Suprapubic skin (tissue), 4 donors: ENCODE data around the gene CCDC158. TPM values are rescaled to one million over a fixed set of nuclear protein-coding genes. Genes with fewer than 3 reads are reported as not detected.

ENCODE experiments used
- DNase-seq, 2 donors: peaks; one replicate each; pipeline ENCODE4 v3.0.0-alpha.2; 2019; ENCODE audit warnings: low spot score in 2 of 2
- H3K27ac ChIP-seq: fragments of 200-600 bp; sonication (generic); one replicate; pipeline ENCODE4 v1.5.1; 2019
- H3K27me3 ChIP-seq: fragments of 200-600 bp; sonication (generic); one replicate; pipeline ENCODE4 v1.5.1; 2019
- H3K36me3 ChIP-seq: fragments of 200-600 bp; sonication (generic); one replicate; pipeline ENCODE4 v1.5.1; 2019
- H3K4me1 ChIP-seq: fragments of 200-600 bp; sonication (generic); one replicate; pipeline ENCODE4 v1.5.1; 2019
- H3K4me3 ChIP-seq: fragments of 200-600 bp; sonication (generic); one replicate; pipeline ENCODE4 v1.5.1; 2019; ENCODE audit warnings: mild to moderate bottlenecking
- H3K9me3 ChIP-seq: fragments of 200-600 bp; sonication (generic); one replicate; pipeline ENCODE4 v1.5.1; 2019
- CTCF ChIP-seq, 2 donors: fragments of 200-600 bp in 1 of 2; fragments of 450-650 bp in 1 of 2; sonication (generic) in 1 of 2; IDR thresholded peaks; one replicate each; pipeline ENCODE4 v1.5.1; 2016 to 2019; ENCODE audit warnings: antibody characterized with exemption in 2 of 2, mild to moderate bottlenecking in 1 of 2, moderate library complexity in 1 of 2
- EP300 ChIP-seq: sonication (generic); formaldehyde crosslinking; IDR thresholded peaks from one replicate; pipeline ENCODE4 v1.6.1; 2017; ENCODE audit warnings: antibody characterized with exemption
- POLR2A ChIP-seq, 2 donors: fragments of 450-650 bp; IDR thresholded peaks; one replicate each; pipeline ENCODE4 v1.6.1; 2017; ENCODE audit warnings: antibody characterized with exemption in 2 of 2, mild to moderate bottlenecking in 2 of 2, moderate library complexity in 2 of 2
- POLR2AphosphoS5 ChIP-seq, 3 donors: sonication (generic); formaldehyde crosslinking; IDR thresholded peaks; one replicate each; pipeline ENCODE4 v1.6.1; 2017; ENCODE audit warnings: antibody characterized with exemption in 3 of 3
- WGBS: methylation state at CpG from one replicate; pipeline ENCODE4 v1.1.5; 2018; 5-methylcytosine and 5-hydroxymethylcytosine counted together
- total RNA-seq, 4 donors: library from RNA; depleted of rRNA; stranded (reverse); fragments of >200 nt; gene quantifications; one replicate each; pipeline ENCODE4 v1.1.0, GENCODE V29; 2016

The CCDC158 gene
- total RNA-seq, 4 donors from 2014 or later: 0.72 TPM; not detected in 3

GRCh38 chr4:76449362-76449767 is 28.4 kb upstream of the CCDC158 start:
- Histone ChIP-seq H3K4me3 (no peak overlapping the region), H3K27ac (no peak overlapping the region), H3K9me3 (no peaks in the 10 kb centered on the region), H3K27me3 (no peaks in the 10 kb centered on the region), H3K36me3 (no peaks in the 10 kb centered on the region), H3K4me1 (peaks cover 3% of the 10 kb centered on the region)
- no peak for DNase-seq
- TF ChIP-seq POLR2AphosphoS5 (IDR thresholded peaks at IDR 0.05) (no peak), EP300 (no peak), POLR2A (IDR thresholded peaks at IDR 0.05) (no peak), CTCF (IDR thresholded peaks at IDR 0.05) (no peak)
- WGBS: 39% methylated on average over 3 of the region's 3 CpGs

GRCh38 chr4:76448211-76448610 is 27.3 kb upstream of the CCDC158 start:
- DNase-seq: no peak
- TF ChIP-seq EP300 (no peak), CTCF (IDR thresholded peaks at IDR 0.05) (no peak), POLR2A (IDR thresholded peaks at IDR 0.05) (no peak), POLR2AphosphoS5 (IDR thresholded peaks at IDR 0.05) (no peak)
- 88% methylated on average over 3 of the region's 3 CpGs for WGBS
- Histone ChIP-seq H3K4me1 (peaks cover 3% of the 10 kb centered on the region), H3K4me3 (no peak overlapping the region), H3K9me3 (no peaks in the 10 kb centered on the region), H3K36me3 (no peaks in the 10 kb centered on the region), H3K27me3 (no peaks in the 10 kb centered on the region), H3K27ac (no peak overlapping the region)

- H3K27ac ChIP-seq: peak overlapping the region; percentile 50
- H3K9me3 ChIP-seq: no peaks in the 10 kb centered on the region
- H3K4me1 ChIP-seq: peaks cover 3% of the 10 kb centered on the region
- H3K36me3 ChIP-seq: no peaks in the 10 kb centered on the region
- no peak for DNase-seq
- H3K27me3 ChIP-seq: no peaks in the 10 kb centered on the region
- 29% methylated on average over 1 of the region's 1 CpG for WGBS
- TF ChIP-seq POLR2AphosphoS5 (IDR thresholded peaks at IDR 0.05) (no peak), POLR2A (IDR thresholded peaks at IDR 0.05) (no peak), CTCF (IDR thresholded peaks at IDR 0.05) (no peak), EP300 (no peak)
- no peak overlapping the region for H3K4me3 ChIP-seq
Measured at GRCh38 chr4:76447393-76447851, 26.5 kb upstream of the CCDC158 start.

GRCh38 chr4:76445911-76446310 is 25.0 kb upstream of the CCDC158 start:
- Histone ChIP-seq H3K9me3 (no peaks in the 10 kb centered on the region), H3K36me3 (no peaks in the 10 kb centered on the region), H3K27ac (no peak overlapping the region), H3K27me3 (no peaks in the 10 kb centered on the region), H3K4me3 (no peak overlapping the region), H3K4me1 (peaks cover 3% of the 10 kb centered on the region)
- TF ChIP-seq EP300 (no peak), POLR2AphosphoS5 (IDR thresholded peaks at IDR 0.05) (no peak), POLR2A (IDR thresholded peaks at IDR 0.05) (no peak), CTCF (IDR thresholded peaks at IDR 0.05) (no peak)
- WGBS: 91% methylated on average over 2 of the region's 2 CpGs
- DNase-seq: no peak

- WGBS: 91% methylated on average over 1 of the region's 1 CpG
- peaks cover 3% of the 10 kb centered on the region for H3K4me1 ChIP-seq
- no peak overlapping the region for H3K4me3 ChIP-seq
- H3K9me3 ChIP-seq: no peaks in the 10 kb centered on the region
- TF ChIP-seq CTCF (IDR thresholded peaks at IDR 0.05) (no peak), EP300 (no peak)
- no peak overlapping the region for H3K27ac ChIP-seq
- no peak for DNase-seq
- H3K27me3 ChIP-seq: no peaks in the 10 kb centered on the region
- H3K36me3 ChIP-seq: no peaks in the 10 kb centered on the region
Measured at GRCh38 chr4:76443376-76443775, 22.4 kb upstream of the CCDC158 start.
